B cell (primary cell): ENCODE results near the gene CLIP1. TPM values are rescaled to one million over a fixed set of nuclear protein-coding genes. Genes with fewer than 3 reads are reported as not detected.
"Not testable (repeated sequence)": the region's sequence is repeated elsewhere in the genome, so short reads cannot be mapped to it uniquely, and the experiment has no call there.

Experiments
- ATAC-seq: fragments of 200-7000 bp; cut with Tn5 transposase; one replicate; pipeline ENCODE4 v1.10.0; 2021; ENCODE audit warnings: low read depth, mild to moderate bottlenecking, moderate number of reproducible peaks, moderate library complexity
- CTCF ChIA-PET: fragments of 350-600 bp; sonication (Branson Sonifier 250); formaldehyde crosslinking; loops from one replicate; lab custom pipeline; 2021; ENCODE audit warnings: antibody characterized with exemption, inconsistent platforms; lab: Charles Lee
- POLR2A ChIA-PET: fragments of 350-600 bp; sonication (Branson Sonifier 250); formaldehyde crosslinking; loops from one replicate; lab custom pipeline; 2021; ENCODE audit warnings: antibody characterized with exemption; lab: Charles Lee
- DNase-seq: peaks from one replicate; pipeline ENCODE4 v3.0.0; 2013
- H2AFZ ChIP-seq: 2 replicates; pipeline ENCODE4 v1.6.1; 2012; ENCODE audit warnings: mild to moderate bottlenecking, low read depth, low read length; ENCODE audit not compliant: insufficient read depth, poor library complexity, severe bottlenecking
- H3K27ac ChIP-seq, 2 donors: 1 replicate in 1 of 2; 2 replicates in 1 of 2; pipeline ENCODE4 v1.5.1; 2012 to 2013; ENCODE audit warnings: low read length in 2 of 2, mild to moderate bottlenecking in 2 of 2, moderate library complexity in 1 of 2
- H3K27me3 ChIP-seq, 4 experiments: fragments of 200-600 bp in 1 of 4; sonication (generic) in 1 of 4; replicated peaks in 1 of 4; 1 replicate in 2 of 4; 2 replicates in 2 of 4; pipeline versions ENCODE4 v1.6.1 to v1.7.0; 2013 to 2016; ENCODE audit warnings: low read length in 3 of 4, mild to moderate bottlenecking in 2 of 4, mixed read lengths in 1 of 4, moderate library complexity in 1 of 4; ENCODE audit not compliant: insufficient read depth in 4 of 4, control insufficient read depth in 3 of 4; ENCODE audit errors: control extremely low read depth in 1 of 4
- H3K36me3 ChIP-seq, 2 experiments: replicated peaks in 1 of 2; 1 replicate in 1 of 2; 2 replicates in 1 of 2; pipeline versions ENCODE4 v1.6.1 to v1.7.1; 2013; ENCODE audit warnings: low read length in 1 of 2; ENCODE audit not compliant: insufficient read depth in 2 of 2, control insufficient read depth in 1 of 2; ENCODE audit errors: control extremely low read depth in 1 of 2, extremely low read depth in 1 of 2
- H3K4me1 ChIP-seq, 2 donors: fragments of 200-600 bp in 1 of 2; sonication (generic) in 1 of 2; 1 replicate in 1 of 2; 2 replicates in 1 of 2; pipeline versions ENCODE4 v1.5.1 to v1.6.1; 2013 to 2017; ENCODE audit warnings: low read length in 2 of 2; ENCODE audit not compliant: control insufficient read depth in 2 of 2, insufficient read depth in 2 of 2
- H3K4me2 ChIP-seq: replicated peaks from 2 replicates; pipeline ENCODE3; 2012; ENCODE audit warnings: mild to moderate bottlenecking, low read depth, low read length; ENCODE audit not compliant: poor library complexity, severe bottlenecking
- H3K4me3 ChIP-seq, 5 experiments: fragments of 200-600 bp in 1 of 5; sonication (generic) in 1 of 5; 1 replicate in 3 of 5; 2 replicates in 2 of 5; pipeline versions ENCODE4 v1.5.1 to v1.7.0; 2011 to 2016; ENCODE audit warnings: low read length in 4 of 5, mild to moderate bottlenecking in 4 of 5, low read depth in 2 of 5, control low read depth in 1 of 5, moderate library complexity in 1 of 5; ENCODE audit not compliant: insufficient read depth in 1 of 5; ENCODE audit errors: control extremely low read depth in 1 of 5, extremely low read depth in 1 of 5
- H3K79me2 ChIP-seq: fragments of 200-600 bp; sonication (generic); one replicate; pipeline ENCODE4 v1.6.0; 2016; ENCODE audit warnings: low read length; ENCODE audit not compliant: control insufficient read depth, insufficient read depth
- H3K9ac ChIP-seq: fragments of 200-600 bp; sonication (generic); 2 replicates; pipeline ENCODE4 v1.6.1; 2017; ENCODE audit warnings: mild to moderate bottlenecking, low read length, moderate library complexity
- H3K9me3 ChIP-seq, 3 donors: one replicate each; pipeline versions ENCODE4 v1.6.1 to v1.7.1; 2013; ENCODE audit warnings: low read length in 2 of 3; ENCODE audit not compliant: control insufficient read depth in 2 of 3, insufficient read depth in 1 of 3; ENCODE audit errors: control extremely low read depth in 1 of 3
- H4K20me1 ChIP-seq: 2 replicates; pipeline ENCODE4 v1.6.0; 2012; ENCODE audit warnings: mild to moderate bottlenecking, low read length; ENCODE audit not compliant: insufficient read depth, control insufficient read depth, poor library complexity, severe bottlenecking
- H3K27ac Mint-ChIP-seq: one replicate; pipeline ENCODE4 v1.8.0; 2021; ENCODE audit warnings: mixed read lengths
- H3K27me3 Mint-ChIP-seq: one replicate; pipeline ENCODE4 v1.8.0; 2021; ENCODE audit warnings: mixed read lengths
- H3K4me1 Mint-ChIP-seq: one replicate; pipeline ENCODE4 v1.8.0; 2021; ENCODE audit warnings: mixed read lengths
- H3K4me3 Mint-ChIP-seq: one replicate; pipeline ENCODE4 v1.8.0; 2021; ENCODE audit warnings: mixed read lengths
- H3K9me3 Mint-ChIP-seq: one replicate; pipeline ENCODE4 v1.8.0; 2022; ENCODE audit warnings: mixed read lengths; ENCODE audit not compliant: insufficient read depth
- EZH2 ChIP-seq: IDR thresholded peaks from 2 replicates; pipeline ENCODE4 v1.6.1; 2012; ENCODE audit warnings: borderline replicate concordance, low read depth, mild to moderate bottlenecking, moderate library complexity, low read length; ENCODE audit not compliant: insufficient read depth, poor library complexity, severe bottlenecking
- WGBS: methylation state at CpG from one replicate; pipeline ENCODE4 v1.1.5; 2013; ENCODE audit warnings: missing lambda C conversion rate; ENCODE audit not compliant: insufficient coverage; 5-methylcytosine and 5-hydroxymethylcytosine counted together
- intact Hi-C: fragments of 100-400 bp; cut with micrococcal nuclease; formaldehyde crosslinking; loops from one replicate; pipeline ENCODE4 v1.10.0; 2022
- polyA plus RNA-seq: library from polyadenylated mRNA; depleted of rRNA; stranded (reverse); fragments of >200 nt; gene quantifications from 2 replicates; pipeline ENCODE4 v1.2.3, GENCODE V29; 2012
- total RNA-seq, 2 donors: library from RNA; stranded (reverse); fragments of 120-200 nt in 1 of 2; gene quantifications; 1 replicate in 1 of 2; 2 replicates in 1 of 2; pipeline versions ENCODE4 v1.2.3 to v1.2.4, GENCODE V29; 2013 to 2022
- TF ChIP-seq, protein P1 (sequence below): fragments of 200-600 bp; IDR thresholded peaks from one replicate; pipeline ENCODE4 v1.8.0; 2022; ENCODE audit warnings: antibody characterized with exemption, mild to moderate bottlenecking

The CLIP1 gene
- total and polyA plus RNA-seq, 2 donors (not counting 1 experiment from before 2014, with no cell fraction given), result 17.0 to 64.9 TPM

DNA sequence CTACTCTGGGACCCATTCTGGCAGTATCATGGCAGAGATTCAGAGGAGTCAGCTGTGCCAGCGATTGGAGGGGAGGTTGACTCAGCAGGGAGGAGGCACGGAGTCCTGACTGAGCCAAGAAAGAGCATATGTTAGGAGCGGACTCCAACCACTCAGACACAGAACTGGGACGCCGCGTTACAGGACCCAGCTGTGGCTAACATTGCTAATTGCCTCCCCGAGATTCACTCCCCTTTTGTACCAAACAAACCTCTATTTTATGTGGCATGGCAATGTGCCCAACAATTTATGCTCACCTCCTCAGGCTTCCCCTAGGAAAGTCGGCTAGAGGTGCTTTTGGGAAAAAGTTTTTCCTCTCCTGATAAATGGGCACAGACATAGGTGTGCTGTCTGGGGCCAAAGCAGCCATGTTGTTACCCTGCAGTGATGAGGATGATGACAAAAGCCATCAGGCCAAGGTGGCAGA is 15.2 kb upstream of the CLIP1 start:
- H3K79me2 ChIP-seq, result no peaks in the 10 kb centered on the region
- ChIA-PET CTCF (no interaction called here), POLR2A (no interaction called here)
- H3K36me3 ChIP-seq, result no peaks in the 10 kb centered on the region
- Mint-ChIP-seq H3K9me3 (no peaks in the 10 kb centered on the region), H3K27me3 (no peaks in the 10 kb centered on the region), H3K4me3 (no peak overlapping the region), H3K27ac (no peak overlapping the region), H3K4me1 (no peaks in the 10 kb centered on the region)
- no peak overlapping the region for H3K9ac ChIP-seq
- H3K27me3 ChIP-seq, result no peaks in the 10 kb centered on the region
- no peaks in the 10 kb centered on the region for H3K4me1 ChIP-seq
- DNase-seq (no peak), ATAC-seq (no peak)
- no peak overlapping the region for H3K4me2 ChIP-seq
- TF ChIP-seq, protein P1, sequence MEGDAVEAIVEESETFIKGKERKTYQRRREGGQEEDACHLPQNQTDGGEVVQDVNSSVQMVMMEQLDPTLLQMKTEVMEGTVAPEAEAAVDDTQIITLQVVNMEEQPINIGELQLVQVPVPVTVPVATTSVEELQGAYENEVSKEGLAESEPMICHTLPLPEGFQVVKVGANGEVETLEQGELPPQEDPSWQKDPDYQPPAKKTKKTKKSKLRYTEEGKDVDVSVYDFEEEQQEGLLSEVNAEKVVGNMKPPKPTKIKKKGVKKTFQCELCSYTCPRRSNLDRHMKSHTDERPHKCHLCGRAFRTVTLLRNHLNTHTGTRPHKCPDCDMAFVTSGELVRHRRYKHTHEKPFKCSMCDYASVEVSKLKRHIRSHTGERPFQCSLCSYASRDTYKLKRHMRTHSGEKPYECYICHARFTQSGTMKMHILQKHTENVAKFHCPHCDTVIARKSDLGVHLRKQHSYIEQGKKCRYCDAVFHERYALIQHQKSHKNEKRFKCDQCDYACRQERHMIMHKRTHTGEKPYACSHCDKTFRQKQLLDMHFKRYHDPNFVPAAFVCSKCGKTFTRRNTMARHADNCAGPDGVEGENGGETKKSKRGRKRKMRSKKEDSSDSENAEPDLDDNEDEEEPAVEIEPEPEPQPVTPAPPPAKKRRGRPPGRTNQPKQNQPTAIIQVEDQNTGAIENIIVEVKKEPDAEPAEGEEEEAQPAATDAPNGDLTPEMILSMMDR, result no peak
- TF ChIP-seq EZH2, result no peak
- no peak overlapping the region for H3K4me3 ChIP-seq
- H3K27ac ChIP-seq, result no peak overlapping the region
- no peak overlapping the region for H2AFZ ChIP-seq
- no peaks in the 10 kb centered on the region for H3K9me3 ChIP-seq
- 94% methylated on average over 2 of the region's 8 CpGs for WGBS
- no peaks in the 10 kb centered on the region for H4K20me1 ChIP-seq
- intact Hi-C loops, result no loop called here

DNA sequence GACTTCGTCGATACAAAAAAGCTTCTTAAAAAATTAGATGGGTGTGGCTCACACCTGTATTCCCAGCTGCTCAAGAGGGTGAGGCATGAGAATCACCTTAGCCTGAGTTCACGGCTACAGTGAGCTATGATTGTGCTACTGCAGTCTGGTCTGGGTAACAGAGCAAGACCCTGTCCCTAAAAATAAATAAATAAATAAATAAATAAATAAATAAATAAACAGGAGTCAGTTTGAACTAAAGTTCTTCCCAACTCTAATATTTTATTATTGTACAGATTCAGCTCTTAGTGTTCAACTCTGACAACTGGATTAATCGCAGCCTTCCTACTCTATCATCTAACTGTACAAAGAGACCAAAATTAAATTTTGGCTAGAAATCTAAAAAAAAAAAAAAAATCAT is 12.7 kb upstream of the CLIP1 start:
- POLR2A ChIA-PET, result no interaction called here
- H3K27me3 ChIP-seq, result no peaks in the 10 kb centered on the region
- no peaks in the 10 kb centered on the region for H3K4me1 ChIP-seq
- Mint-ChIP-seq H3K27me3 (no peaks in the 10 kb centered on the region), H3K4me1 (no peaks in the 10 kb centered on the region), H3K9me3 (no peaks in the 10 kb centered on the region), H3K27ac (no peak overlapping the region), H3K4me3 (no peak overlapping the region)
- no peak for ATAC-seq
- H3K4me3 ChIP-seq, result no peak overlapping the region
- TF ChIP-seq, protein P1, result no peak
- TF ChIP-seq EZH2, result no peak
- CTCF ChIA-PET, result interaction anchor here (0.7 kb wide), 2 partner anchors 13 to 63 kb away, joined by 3 read pairs; no protein-coding TSS in a partner anchor
- H3K9me3 ChIP-seq, result no peaks in the 10 kb centered on the region
- H4K20me1 ChIP-seq, result no peaks in the 10 kb centered on the region
- intact Hi-C loops, result no loop called here
- no peaks in the 10 kb centered on the region for H3K79me2 ChIP-seq
- DNase-seq, result no peak
- WGBS, result no CpG with 5 or more reads among the region's 4 CpGs
- H3K9ac ChIP-seq, result no peak overlapping the region
- no peaks in the 10 kb centered on the region for H3K36me3 ChIP-seq
- H3K4me2 ChIP-seq, result no peak overlapping the region
- no peak overlapping the region for H2AFZ ChIP-seq
- H3K27ac ChIP-seq, result no peak overlapping the region

DNA sequence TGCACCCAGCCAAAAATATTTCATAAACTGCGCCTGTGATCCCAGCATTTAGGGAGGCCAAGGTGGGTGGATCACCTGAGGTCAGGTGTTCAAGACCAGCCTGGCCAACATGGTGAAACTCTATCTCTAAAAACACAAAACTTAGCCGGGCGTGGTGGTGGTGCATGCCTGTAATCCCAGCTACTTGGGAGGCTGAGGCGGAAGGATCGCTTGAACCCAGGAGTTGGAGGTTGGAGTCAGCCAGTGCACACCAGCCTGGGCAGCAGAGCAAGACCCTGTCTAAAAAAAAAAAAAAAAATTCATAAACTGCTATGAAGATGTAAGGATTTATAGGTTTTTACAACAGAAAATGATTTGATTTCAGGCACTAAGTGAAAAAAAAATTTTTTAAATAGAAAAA is 6.6 kb upstream of the CLIP1 start:
- H3K9ac ChIP-seq, H3K4me1 ChIP-seq, H3K4me3 ChIP-seq, H3K27ac Mint-ChIP-seq, H3K27me3 ChIP-seq, H3K27ac ChIP-seq, H4K20me1 ChIP-seq, POLR2A ChIA-PET, H3K4me2 ChIP-seq, DNase-seq, H3K79me2 ChIP-seq, H3K4me3 Mint-ChIP-seq, ATAC-seq, H3K9me3 Mint-ChIP-seq, H3K9me3 ChIP-seq, H3K36me3 ChIP-seq, H3K27me3 Mint-ChIP-seq, H3K4me1 Mint-ChIP-seq, intact Hi-C loops, H2AFZ ChIP-seq: not testable (repeated sequence)
- CTCF ChIA-PET, result interaction anchor here (0.7 kb wide), 1 partner anchor 73 kb away, joined by 3 read pairs; no protein-coding TSS in a partner anchor
- 100% methylated on average over 5 of the region's 5 CpGs for WGBS
